ENCODE data around the gene FAM163B.

GRCh38 chr9:133602277-133602676 is 6.9 kb downstream of the FAM163B start:
- TF ChIP-seq TSHZ2 (CRISPR knock-in tag; IDR thresholded peaks at IDR 0.05) (no peak), PATZ1 (CRISPR knock-in tag; IDR thresholded peaks at IDR 0.05; ENCODE audit: borderline replicate concordance) (no peak), TCF4 (CRISPR knock-in tag; IDR thresholded peaks at IDR 0.05; ENCODE audit: borderline replicate concordance) (no peak), RARB (CRISPR knock-in tag; IDR thresholded peaks at IDR 0.05) (no peak), OSR1 (CRISPR knock-in tag; IDR thresholded peaks at IDR 0.05) (no peak)
